NCI-H1105 (cell line): ENCODE measurements around the gene LRRC15.

ENCODE experiments used
- DNase-seq: peaks from one replicate; lab custom pipeline; 2025; lab: John Stamatoyannopoulos, UW

LRRC15 gene

DNA sequence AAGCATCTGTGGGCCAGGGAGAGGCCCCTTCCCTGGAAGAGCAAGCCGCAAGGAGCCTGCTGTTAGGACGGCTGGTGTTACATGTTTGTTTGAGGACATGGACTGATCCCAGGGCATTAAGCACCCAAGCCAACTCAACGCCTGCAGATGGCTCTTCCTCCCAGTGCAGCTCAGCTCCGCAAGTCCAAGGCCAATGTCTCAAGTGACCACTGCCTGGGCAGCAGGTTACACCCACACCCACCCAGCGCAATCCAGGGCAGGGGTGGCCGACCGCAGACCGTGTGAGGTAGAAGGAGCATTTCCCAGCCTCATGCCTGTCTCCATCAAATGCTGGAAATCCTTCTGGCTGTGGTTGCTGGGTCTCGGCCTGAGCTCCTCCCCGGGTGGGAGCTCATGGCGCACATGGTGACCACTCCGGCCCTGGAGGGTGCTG is 15.0 kb upstream of the LRRC15 start:
- DNase-seq, result no peak

DNA sequence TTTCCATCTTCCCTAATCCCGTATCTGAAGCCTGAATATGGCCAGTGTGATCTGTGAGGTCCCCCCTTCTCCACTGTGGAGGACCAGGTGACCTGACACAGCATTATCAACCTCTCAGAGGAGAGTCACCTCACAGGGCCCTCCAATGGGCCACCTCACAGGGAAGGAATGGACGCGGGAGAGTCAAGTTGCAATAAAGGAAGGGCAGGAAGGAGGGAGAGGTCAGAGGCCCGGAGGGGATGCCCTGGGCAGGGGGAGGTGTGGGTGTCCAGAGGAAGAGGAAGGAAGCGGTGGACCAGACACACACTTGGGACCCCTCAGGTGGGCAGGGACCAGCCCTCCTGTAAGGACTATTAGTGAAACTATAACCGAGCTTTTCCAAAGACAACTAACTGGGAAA is 14.6 kb upstream of the LRRC15 start:
- DNase-seq, result no peak

DNA sequence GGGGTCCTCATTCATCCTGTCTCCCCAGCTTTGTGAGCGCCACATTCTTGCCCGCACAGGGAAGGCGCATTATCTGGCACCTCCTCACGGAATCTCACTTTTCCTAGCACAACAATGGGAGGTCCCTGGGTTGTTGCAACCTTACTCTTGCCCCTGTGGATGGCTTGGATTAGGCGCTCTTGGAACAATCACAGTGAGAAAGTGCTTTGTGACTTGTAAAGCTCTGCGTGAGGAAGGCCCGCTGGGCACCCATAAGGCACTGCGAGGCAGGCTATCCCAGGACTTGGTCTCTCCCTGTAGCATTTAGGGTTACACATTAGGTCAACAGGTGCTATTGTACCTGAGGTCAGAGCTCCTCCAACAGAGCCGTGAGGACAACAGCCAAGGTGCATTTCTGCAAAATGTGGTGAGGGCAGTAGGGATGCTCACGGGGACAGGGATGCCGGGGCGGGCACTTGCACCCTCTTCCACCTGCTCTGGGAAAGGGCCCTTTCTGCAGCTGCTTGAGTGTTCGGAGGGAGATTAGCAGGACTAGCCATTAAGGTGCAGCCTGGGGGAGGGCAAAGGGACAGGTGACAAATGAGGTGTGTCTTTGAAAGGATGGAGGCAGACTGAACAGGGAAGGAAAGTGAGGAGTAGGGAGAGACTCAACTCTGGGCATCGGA is 13.9 kb upstream of the LRRC15 start:
- no peak for DNase-seq

DNA sequence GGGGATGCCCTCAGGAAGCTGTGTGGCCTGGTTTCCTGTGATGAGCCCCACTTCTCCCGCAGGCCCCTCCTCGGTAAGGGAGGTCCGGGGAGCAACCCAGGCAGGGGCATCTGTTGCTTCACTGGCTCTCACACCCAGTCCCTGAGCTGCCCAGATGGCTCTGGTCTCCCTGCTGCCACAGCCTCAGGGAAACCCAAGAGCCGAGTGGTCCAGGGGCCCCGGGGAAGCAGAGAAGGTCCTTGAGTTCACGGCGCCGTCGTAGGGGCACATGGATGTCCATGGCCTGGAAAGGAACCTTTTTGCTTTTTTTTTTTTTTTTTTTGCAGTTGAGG is 13.3 kb upstream of the LRRC15 start:
- DNase-seq, result no peak

DNA sequence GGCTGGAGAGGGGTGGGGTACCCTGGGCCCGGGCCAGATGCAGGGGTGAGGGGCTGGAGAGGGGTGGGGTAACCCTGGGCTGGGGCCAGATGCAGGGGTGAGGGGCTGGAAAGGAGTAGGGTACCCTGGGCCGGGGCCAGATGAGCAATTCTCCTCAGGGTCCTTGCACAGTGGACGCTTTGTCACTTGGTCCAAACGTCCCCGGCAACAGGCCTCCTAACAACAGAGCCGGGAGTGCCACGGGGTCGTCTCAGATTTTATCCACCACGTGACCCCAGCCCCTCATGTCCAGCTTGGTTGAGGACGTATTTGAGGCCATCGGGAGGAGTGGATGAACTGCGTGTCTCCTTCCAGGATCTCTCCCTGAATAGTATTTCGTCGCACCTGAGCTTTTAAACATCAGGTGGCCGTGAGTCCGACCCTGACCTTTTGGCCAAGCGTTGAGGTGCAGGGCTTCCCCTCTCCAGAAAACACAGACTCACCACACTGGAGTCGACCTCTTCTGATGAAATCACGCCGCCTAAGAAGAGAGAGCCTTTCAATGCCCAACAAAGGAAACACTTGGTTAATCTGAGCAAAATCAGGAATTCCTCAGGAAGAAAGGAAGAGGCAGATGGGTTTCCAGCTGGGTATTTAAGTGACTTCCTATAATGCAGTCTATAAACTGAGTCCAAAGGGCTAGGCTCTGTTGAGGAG is 12.8 kb upstream of the LRRC15 start:
- DNase-seq, result no peak

DNA sequence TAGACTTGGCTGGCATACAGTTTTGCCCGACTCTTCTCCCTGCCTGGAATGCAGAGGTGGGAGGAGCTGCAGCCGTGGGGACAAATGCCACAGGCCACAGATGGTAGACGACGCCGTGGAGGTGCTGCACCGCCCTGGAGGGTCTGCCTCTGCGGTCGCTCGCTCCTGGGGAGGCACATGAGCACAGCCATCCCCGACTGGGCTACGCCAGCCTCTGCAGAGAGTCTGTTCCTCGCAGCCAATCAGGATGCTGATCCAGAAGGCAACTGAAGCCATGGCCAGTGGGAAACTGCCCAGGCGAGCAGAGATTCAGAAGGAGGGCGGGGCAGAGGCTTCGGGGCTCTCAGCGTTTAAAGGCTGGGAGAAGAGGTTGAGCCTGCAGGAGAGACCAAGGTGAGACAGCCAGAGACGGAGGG is 11.9 kb upstream of the LRRC15 start:
- no peak for DNase-seq

DNA sequence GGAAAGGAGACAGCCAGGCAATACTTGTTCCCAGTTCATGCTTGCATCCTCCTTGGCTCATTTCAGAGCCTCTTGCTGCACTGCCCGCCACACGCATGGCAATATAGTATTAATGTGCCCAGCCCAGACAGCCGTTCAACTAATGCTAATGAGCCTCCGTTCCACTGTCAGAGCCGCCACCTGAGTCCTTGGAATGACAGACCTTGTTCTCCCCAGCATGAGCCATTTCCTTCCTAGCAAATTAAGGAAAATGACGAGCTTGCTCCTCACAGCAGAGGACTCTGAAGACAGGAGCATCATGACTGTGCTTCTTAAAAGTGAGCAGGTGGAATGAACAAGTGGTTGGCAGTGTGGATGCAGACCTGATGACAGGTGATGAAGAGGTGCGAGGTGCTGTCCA is 10.8 kb upstream of the LRRC15 start:
- DNase-seq, result no peak

DNA sequence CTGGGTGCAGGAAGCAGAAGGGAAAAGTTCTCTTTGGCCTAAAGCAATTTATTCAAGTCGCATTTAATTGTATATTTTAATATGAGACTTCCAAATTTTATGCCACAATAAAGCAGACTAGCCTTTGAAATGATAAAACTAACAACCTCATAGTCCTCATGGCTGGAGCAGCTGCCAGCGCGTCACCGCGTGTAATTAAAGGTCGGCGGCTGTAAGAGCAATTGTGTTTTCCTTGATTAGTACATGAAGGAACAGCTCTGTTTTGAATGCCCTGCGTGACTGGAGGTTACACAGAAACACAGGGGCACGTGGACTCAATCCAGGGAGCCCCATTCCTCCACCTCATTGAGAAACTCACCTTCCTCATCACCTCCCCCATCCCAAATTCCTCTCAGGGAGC is 10.1 kb upstream of the LRRC15 start:
- DNase-seq, result peak; percentile 51

DNA sequence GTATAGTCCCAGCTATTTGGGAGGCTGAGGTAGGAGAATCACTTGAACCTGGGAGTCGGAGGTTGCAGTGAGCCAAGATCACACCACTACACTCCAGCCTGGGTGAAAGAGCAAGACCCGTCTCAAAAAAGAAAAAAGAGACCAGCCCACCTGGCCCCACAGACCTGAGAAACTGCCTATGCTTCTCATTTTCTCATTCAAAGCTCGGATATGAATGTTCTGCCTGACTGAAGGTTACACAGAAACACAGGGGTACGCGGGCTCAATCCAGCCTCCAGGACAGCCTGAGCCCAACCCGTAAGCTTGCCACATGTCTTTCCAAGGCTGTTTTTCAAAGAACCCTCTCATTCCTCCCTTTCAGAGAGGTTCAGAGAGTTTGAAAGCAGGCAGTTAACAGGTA is 9.7 kb upstream of the LRRC15 start:
- no peak for DNase-seq

DNA sequence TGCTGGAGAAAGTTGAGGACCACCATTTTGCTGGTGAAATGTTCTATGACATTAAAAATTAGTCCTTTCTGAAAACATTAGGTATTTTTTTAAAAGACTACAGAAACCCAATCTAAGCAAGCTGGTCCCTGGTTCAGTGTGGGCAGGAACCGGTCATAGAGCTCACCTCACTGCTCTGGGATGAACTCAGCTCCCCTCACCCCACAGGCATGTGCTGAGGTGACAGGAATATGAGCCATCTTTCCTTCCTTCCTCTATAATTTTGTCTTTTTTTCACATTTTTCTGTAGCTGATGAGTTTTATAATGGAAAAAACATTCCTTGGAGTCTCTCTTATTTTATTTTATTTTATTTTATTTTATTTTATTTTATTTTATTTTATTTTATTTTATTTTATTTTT is 8.2 kb upstream of the LRRC15 start:
- DNase-seq, result no peak

DNA sequence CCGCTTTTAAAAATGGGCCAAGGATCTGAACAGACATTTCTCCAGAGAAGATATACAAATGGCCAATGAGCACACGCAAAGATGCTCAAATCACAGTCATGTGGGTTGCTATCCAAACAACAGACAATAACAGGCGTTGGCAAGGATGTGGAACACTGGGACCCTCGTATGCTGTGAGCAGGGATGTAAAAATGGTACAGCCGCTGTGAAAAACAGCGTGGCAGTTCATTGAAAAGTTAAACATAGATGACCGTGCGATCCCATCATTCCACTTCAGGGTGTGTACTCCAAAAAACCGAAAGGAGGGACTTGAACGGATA is 6.7 kb upstream of the LRRC15 start:
- no peak for DNase-seq

DNA sequence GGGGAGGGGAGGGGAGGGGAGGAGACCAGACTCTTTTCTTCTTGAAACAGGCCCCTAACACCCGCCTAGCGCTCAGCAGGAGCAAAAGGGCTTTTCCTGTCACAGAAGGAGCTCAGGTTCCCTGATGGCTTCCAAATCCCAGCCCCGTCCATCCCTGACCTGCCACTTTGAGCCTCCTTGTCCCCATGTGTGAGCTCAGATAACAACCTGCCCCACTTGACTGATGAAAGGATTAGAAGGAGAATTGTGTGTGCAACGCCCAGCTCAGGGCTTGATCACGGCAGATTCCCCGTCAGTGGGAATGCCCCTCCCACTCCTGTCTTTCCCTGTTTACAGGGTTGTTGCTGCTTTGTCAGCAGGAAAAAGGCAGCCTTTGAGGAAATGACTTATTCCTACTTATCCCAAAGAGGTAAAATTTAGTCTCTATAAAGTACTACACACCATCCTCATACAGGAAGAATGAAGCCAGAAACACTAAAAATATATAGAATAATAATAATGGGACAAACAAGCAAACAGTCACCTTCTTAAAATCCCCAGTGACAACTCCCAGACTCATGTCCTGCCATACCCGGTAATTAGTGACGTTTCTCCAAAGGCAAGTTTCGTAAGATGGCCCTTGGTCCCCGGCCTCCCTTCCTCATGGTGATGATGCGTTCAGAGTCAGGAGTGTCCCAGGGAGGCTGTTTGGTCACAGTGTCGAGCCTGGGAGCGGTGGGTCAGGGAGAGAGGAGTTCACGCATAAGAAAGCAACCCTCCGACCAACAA is 6.1 kb upstream of the LRRC15 start:
- peak; percentile 7 for DNase-seq

DNA sequence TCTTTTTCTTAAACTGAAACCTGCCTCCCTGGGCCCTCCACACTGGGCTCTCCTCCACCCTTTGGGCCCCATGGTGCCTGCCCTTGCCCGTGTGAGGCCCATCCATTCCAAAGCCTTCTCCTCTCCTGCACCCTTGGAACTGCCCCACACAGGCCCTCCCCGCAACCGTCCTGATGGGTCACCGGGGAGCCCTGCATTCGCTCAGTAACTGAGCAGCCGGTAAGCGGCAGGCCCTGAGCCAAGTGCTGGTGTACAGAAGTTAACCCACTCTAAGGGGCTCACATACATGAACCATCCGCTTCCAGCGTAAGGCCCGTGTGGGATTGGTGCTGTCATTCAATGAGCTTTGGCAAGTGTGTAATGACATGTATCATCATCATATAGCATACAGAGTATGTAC is 5.4 kb upstream of the LRRC15 start:
- no peak for DNase-seq

DNA sequence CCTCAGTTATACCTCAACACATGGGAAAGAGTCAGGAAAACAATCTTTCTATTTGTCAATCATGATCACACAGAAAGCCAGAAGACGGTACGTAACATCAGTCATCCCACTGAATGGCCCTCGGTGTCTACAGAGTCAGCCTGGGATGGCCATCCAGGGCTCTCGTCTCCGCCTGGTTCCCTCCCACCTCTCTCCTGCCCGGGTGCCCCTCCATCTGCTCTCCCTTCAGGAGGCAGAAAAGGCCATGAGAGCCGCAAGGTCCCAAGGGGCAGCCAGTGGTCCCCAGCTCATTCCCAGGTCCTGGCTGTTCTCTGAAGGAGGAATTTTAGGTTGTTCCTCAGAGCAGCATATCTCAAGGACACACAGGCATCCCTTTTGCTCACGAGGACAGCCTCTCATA is 4.4 kb upstream of the LRRC15 start:
- DNase-seq, result no peak

DNA sequence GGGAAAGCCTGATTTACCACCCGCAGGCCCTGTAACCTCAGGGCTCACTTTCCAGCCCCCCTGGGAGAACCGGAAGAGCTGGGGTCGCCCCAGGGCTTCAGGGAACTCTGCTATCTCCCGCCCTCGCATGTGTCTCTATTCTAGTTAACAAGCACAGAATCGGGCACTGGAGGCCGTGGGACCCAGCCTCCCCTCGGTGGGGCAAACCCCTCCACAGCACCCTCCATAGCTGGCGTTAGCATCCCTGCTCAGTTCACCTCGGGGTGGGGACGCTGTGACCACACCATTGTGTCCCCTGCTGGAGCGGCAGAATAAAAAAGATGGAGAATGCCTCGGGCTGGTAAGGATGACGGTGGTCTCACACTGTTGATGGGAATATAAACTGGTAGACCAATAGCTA is 3.5 kb upstream of the LRRC15 start:
- no peak for DNase-seq

DNA sequence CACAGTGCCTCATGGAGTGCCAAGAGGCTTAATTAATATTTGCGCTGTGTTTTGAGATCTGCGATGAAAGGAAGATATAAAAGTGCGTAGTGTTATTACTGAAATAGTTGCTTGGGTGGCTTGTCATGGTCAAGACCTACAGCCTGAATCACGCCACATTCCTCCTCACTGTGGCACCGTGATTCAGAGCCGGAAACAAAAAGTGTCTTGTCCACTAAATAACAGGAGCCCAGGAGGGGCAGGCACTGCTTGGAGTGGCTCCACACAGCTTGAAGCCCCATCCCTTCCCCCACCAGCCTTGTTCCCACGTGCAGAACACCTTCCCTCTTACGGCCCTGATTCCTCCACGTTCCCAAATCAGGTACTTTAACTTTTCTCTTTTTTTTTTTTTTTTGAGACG is 1.2 kb upstream of the LRRC15 start:
- no peak for DNase-seq

DNA sequence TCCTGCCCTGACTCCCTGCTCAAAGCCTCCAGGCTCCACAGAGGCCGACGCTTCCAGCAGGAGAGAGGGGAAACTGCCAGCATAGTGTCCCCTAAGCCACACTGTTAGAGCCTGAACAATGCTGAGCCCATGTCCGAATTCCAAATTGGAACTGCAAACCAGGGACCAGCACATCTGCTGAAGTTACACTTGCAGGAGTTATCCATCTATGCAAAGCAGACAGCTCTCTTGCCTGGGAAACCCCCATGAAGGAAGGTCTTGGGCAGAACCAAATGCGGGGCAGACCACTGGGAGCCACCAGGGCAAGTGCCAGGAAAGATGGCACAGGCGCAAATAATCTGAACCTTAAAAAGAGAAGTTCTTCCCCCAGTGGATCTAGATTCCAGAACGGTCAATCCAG is 625 bp downstream of the LRRC15 start:
- no peak for DNase-seq

DNA sequence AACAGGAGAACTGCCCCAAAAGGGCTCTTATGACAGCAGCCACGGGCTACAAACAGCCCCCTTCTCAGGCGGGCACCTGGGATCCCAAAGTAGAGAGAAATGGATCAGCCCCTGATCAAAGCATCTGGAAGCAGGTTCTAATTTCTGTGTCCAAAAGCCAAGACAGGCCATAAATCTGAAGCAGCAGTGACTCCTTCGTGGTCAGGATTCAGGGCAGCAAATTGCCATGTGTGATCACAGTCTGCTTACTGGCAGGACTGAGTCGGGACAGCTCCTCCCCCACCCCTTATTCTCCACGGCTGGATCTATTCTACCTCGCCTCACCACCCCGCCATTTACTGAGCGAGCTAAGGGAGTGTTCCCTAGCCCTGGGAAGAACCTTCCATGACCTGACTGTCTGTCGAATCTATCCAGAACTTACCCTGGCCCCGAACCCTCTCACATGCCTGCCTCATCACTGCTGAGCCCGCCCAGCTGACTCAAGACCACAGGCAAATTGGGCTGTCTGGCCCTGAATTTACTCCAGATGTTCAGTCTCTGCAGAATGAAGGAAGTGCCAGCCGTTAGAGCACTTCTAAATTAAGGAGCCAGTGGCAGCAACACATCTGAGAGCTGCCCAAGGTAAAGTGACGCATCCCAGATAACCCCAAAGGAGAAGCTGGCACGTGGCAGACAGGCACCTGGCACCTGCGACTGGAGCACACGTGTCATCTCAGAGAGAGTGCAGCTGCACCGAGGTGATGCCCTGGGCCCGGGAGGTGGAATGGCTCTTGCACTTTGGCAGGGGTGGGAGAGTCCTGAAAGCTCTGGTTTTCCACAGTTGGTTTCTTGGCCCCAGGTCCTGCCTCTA is 1.3 kb downstream of the LRRC15 start:
- no peak for DNase-seq

DNA sequence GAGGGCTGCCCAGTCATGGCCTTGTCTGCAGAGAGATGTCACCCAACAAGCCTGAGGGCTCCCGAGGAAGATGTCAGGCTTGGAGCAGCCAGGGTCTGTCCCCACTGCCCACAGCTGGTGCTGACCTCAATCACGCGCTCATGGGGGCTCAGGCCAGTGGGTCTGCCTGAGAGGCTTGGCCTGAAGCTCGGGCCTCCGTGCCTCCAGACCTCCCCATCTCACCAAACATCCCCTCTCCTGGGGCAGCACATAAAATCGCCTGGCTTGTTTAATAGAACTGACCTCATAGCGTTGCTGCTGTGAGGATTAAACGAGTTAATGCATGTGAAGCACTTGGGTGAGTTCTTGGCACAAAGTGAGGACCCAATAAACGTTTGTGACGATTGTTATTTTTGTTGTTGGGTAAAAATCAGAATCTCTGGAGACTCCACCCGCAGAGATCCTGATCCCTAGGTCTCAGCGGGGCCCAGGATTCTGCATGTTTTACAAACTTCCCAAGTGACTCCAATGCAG is 3.5 kb downstream of the LRRC15 start:
- no peak for DNase-seq

DNA sequence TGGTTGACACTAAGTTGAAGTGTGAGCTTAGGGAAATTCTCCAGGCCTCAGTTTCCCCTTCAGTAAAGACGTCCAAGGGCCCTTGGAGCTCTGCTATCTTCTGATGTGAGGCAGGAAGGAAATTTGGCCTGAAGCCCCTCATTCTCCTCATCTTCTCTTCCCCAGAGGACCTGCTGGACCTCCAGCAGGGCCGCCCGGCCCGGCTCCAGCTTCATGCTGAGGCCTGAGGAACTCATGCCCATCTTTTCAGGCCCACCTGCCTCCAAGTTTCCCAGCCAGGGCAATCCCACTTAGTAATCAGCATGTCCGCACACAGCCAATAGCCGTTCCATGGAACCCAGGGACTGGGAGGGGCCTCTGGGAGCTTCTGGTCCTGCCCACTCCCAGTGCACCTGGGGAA is 4.0 kb downstream of the LRRC15 start:
- no peak for DNase-seq

DNA sequence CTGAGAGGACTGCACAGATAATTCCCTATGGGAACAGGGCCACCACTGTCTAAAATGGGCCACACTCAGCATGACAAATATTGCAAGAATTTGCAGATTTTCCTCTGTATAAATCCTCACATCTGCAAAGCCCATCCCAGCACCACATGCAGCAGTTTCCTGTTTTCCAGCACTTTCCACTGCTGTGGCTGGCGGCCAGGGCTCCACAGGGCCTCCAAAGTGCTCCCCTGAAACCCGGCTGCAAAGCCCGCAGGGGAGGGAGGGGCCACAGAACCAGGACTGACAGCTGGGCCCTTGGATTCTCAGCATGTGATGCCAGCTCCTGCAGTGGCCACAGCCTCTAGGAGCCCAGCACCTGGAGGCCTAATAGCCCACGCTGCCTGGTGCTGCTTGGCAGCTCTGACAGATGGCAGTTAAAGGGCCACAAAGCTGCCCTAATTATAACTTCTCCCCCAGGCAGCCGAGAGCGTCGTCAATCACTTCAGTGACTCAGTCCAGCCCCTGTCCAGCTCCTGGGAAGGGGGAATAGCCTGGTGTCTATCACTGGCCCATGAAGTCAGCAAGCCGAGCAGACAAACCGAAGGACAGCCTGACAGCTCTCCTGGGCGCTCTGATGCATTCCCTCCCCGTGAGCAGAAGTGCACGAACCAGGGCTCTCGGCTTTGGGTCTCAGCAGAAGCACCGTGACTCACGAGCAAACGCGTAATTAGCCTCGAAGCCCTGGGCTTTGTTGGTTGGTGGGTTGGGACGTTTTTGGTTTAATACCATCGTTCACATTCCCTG is 4.7 kb downstream of the LRRC15 start:
- peak; percentile 89 for DNase-seq

DNA sequence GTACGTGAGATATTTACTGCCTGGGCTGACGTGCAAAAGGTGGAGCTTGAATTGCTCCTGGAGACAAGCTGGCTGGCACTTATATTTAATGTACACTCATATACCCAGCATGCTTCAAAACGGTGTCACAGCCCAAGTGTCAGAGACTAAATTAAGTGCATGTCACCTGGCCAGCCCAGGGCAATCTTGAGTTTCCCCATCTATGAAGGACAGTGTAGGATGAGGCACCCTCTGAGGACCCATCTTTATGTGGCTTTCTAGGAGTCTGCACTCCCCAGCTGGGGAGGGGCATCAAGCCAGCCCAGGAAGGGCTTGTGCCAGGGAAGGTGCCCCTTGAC is 5.3 kb downstream of the LRRC15 start:
- no peak for DNase-seq
